Measurements from ENCODE around the gene TMEM106A. TPM values are rescaled to one million over a fixed set of nuclear protein-coding genes. Genes with fewer than 3 reads are reported as not detected.
"Not testable (repeated sequence)": the region's sequence is repeated elsewhere in the genome, so short reads cannot be mapped to it uniquely, and the experiment has no call there.

TMEM106A gene
- total RNA-seq, 1 donor from 2014 or later: 1.6 TPM

- no peak for DNase-seq (ENCODE audit: low read depth, low spot score)
Observed at GRCh38 chr17:43215341-43215740, 3.7 kb downstream of the TMEM106A start.

- no peak for DNase-seq (ENCODE audit: low read depth, low spot score)
Observed at GRCh38 chr17:43216369-43216761, 4.7 kb downstream of the TMEM106A start.

- no peak for DNase-seq (ENCODE audit: low read depth, low spot score)
Observed at GRCh38 chr17:43216762-43217613, 5.3 kb downstream of the TMEM106A start.

- no peak for DNase-seq (ENCODE audit: low read depth, low spot score)
Observed at GRCh38 chr17:43217614-43218087, 6.0 kb downstream of the TMEM106A start.

GRCh38 chr17:43219001-43219400 is 7.3 kb downstream of the TMEM106A start:
- no peak for DNase-seq (ENCODE audit: low read depth, low spot score)

GRCh38 chr17:43219746-43220380 is 8.2 kb downstream of the TMEM106A start:
- no peak for DNase-seq (ENCODE audit: low read depth, low spot score)

- DNase-seq (ENCODE audit: low read depth, low spot score): no peak
Observed at GRCh38 chr17:43220511-43221125, 8.9 kb downstream of the TMEM106A start.

GRCh38 chr17:43224146-43224705 is 12.6 kb downstream of the TMEM106A start:
- DNase-seq (ENCODE audit: low read depth, low spot score): no peak

GRCh38 chr17:43226393-43226792 is 14.7 kb downstream of the TMEM106A start:
- DNase-seq (ENCODE audit: low read depth, low spot score): no peak

GRCh38 chr17:43228020-43228782 is 16.5 kb downstream of the TMEM106A start, which contains the start of gene CCDC200:
TSS of gene CCDC200 (minus strand) at chr17:43228623. CDS start at chr17:43228554, 69 bp downstream.
- not testable (repeated sequence) for DNase-seq (ENCODE audit: low read depth, low spot score)

GRCh38 chr17:43231205-43232020 is 19.7 kb downstream of the TMEM106A start:
- DNase-seq (ENCODE audit: low read depth, low spot score): not testable (repeated sequence)

- DNase-seq (ENCODE audit: low read depth, low spot score): not testable (repeated sequence)
Observed at GRCh38 chr17:43232021-43232699, 20.5 kb downstream of the TMEM106A start.

- not testable (repeated sequence) for DNase-seq (ENCODE audit: low read depth, low spot score)
Observed at GRCh38 chr17:43233263-43233662, 21.6 kb downstream of the TMEM106A start.

- DNase-seq (ENCODE audit: low read depth, low spot score): not testable (repeated sequence)
Observed at GRCh38 chr17:43233877-43234276, 22.2 kb downstream of the TMEM106A start, which contains the start of gene RNU2-1. TSS of gene RNU2-1 (minus strand) at chr17:43233977.

GRCh38 chr17:43239597-43239996 is 27.9 kb downstream of the TMEM106A start:
- not testable (repeated sequence) for DNase-seq (ENCODE audit: low read depth, low spot score)

GRCh38 chr17:43240596-43241352 is 29.1 kb downstream of the TMEM106A start:
- not testable (repeated sequence) for DNase-seq (ENCODE audit: low read depth, low spot score)

- DNase-seq (ENCODE audit: low read depth, low spot score): not testable (repeated sequence)
Observed at GRCh38 chr17:43246456-43246855, 34.8 kb downstream of the TMEM106A start.
